ENCODE measurements around the gene FADS6. TPM values are rescaled to one million over a fixed set of nuclear protein-coding genes. Genes with fewer than 3 reads are reported as not detected.

The FADS6 gene
- total and polyA plus RNA-seq, 2 of the 13 experiments (the other 11 are each of a cell fraction or from before 2014, with no cell fraction given): 0.11 TPM

- TF ChIP-seq ZFP91 (CRISPR knock-in tag; IDR thresholded peaks at IDR 0.05; ENCODE audit: borderline replicate concordance) (peak; percentile 35; the same call in 1 of the 2 replicates), MZF1 (CRISPR knock-in tag; IDR thresholded peaks at IDR 0.05; ENCODE audit: borderline replicate concordance) (0 out of 2 replicates have a peak, but pooled peaks have one; percentile 75), CEBPG (CRISPR knock-in tag; IDR thresholded peaks at IDR 0.05) (peak; percentile 67), ATF2 (CRISPR knock-in tag; IDR thresholded peaks at IDR 0.05) (no peak), STAG1 (CRISPR knock-in tag; IDR thresholded peaks at IDR 0.05) (peak; percentile 81), MEF2D (CRISPR knock-in tag; IDR thresholded peaks at IDR 0.05) (no peak), ZNF777 (CRISPR knock-in tag; IDR thresholded peaks at IDR 0.05) (0 out of 2 replicates have a peak, but pooled peaks have one; percentile 19), ZNF891 (CRISPR knock-in tag; IDR thresholded peaks at IDR 0.05) (0 out of 2 replicates have a peak, but pooled peaks have one; percentile 64), ONECUT2 (CRISPR knock-in tag; IDR thresholded peaks at IDR 0.05) (no peak), MAFF (IDR thresholded peaks at IDR 0.05; ENCODE audit: low read depth, low read length) (peak; percentile 67; the same call in 1 of the 2 replicates), ZNF274 (CRISPR knock-in tag; IDR thresholded peaks at IDR 0.05) (peak; percentile 34; the same call in 1 of the 2 replicates), ZNF329 (CRISPR knock-in tag; IDR thresholded peaks at IDR 0.05; ENCODE audit: low read depth) (no peak), KDM2A (CRISPR knock-in tag; IDR thresholded peaks at IDR 0.05; ENCODE audit: borderline replicate concordance, low read depth) (peak; percentile 58; the same call in 1 of the 2 replicates), ZNF619 (CRISPR knock-in tag; IDR thresholded peaks at IDR 0.05) (peak; percentile 53; the same call in 1 of the 2 replicates), SRY (CRISPR knock-in tag; IDR thresholded peaks at IDR 0.05) (0 out of 2 replicates have a peak, but pooled peaks have one; percentile 52), ZHX1 (CRISPR knock-in tag; IDR thresholded peaks at IDR 0.05; ENCODE audit: low read depth) (0 out of 2 replicates have a peak, but pooled peaks have one; percentile 34), BCL3 (CRISPR knock-in tag; IDR thresholded peaks at IDR 0.05) (peak; percentile 28; the same call in 1 of the 2 replicates), XRCC5 (optimal IDR thresholded peaks at IDR 0.05; ENCODE audit: low read length) (peak; percentile 96), ZBTB34 (CRISPR knock-in tag; IDR thresholded peaks at IDR 0.05) (no peak), ZBTB1 (CRISPR knock-in tag; IDR thresholded peaks at IDR 0.05; ENCODE audit: borderline replicate concordance) (no peak), ZNF550 (CRISPR knock-in tag; IDR thresholded peaks at IDR 0.05; ENCODE audit: borderline replicate concordance) (0 out of 2 replicates have a peak, but pooled peaks have one; percentile 65), SMC3 (IDR thresholded peaks at IDR 0.05; ENCODE audit: low read length) (peak; percentile 77)
Observed at GRCh38 chr17:74864866-74865395, 28.5 kb downstream of the FADS6 start (continued).
